K562 (cell line): ENCODE results near the gene TNC. TPM values are rescaled to one million over a fixed set of nuclear protein-coding genes. Genes with fewer than 3 reads are reported as not detected.

Source experiments
- ATAC-seq: fragments of 200-7000 bp; cut with Tn5 transposase; 3 replicates; pipeline ENCODE4 v1.9.1; 2020; ENCODE audit warnings: moderate library complexity
- BruUV-seq: library from RNA; stranded (reverse); fragments of 400-500 nt; replicated peaks from 2 replicates; lab custom pipeline; 2021; lab: Mats Ljungman, UMichigan
- CTCF ChIA-PET: fragments of 300-600 bp; formaldehyde crosslinking; extraction: SDS; loops from one replicate; lab custom pipeline; 2021; ENCODE audit warnings: low intra/inter-chr PET ratio; lab: Yijun Ruan, JAX
- POLR2A ChIA-PET: fragments of 300-600, 350-650 bp; sonication (Branson Sonifier 250); formaldehyde crosslinking; extraction: SDS; loops from one replicate; lab custom pipeline; 2021; ENCODE audit warnings: antibody characterized with exemption, inconsistent platforms; lab: Yijun Ruan, JAX
- DNase-seq, 4 experiments: peaks; one replicate each; pipeline versions ENCODE4 v3.0.0 to v3.0.0-alpha.2; 2011 to 2018; ENCODE audit warnings: low spot score in 3 of 4, mixed read lengths in 3 of 4; ENCODE audit errors: extremely low read depth in 1 of 4
- FAIRE-seq: peaks from 2 replicates; lab custom pipeline; 2011; peaks lifted over from hg19 to GRCh38; lab: Jason Lieb, UNC
- H2AFZ ChIP-seq: 2 replicates; pipeline ENCODE4 v1.6.0; 2011; ENCODE audit warnings: low read depth, low read length, control low read depth, inconsistent platforms
- H3K27ac ChIP-seq: fragments of 200-600 bp; 3 replicates; pipeline ENCODE4 v1.8.0; 2011; ENCODE audit warnings: low read depth, mild to moderate bottlenecking, control low read depth, inconsistent platforms, low read length, moderate library complexity, mixed read lengths; ENCODE audit errors: extremely low read depth
- H3K27me3 ChIP-seq, 2 experiments: fragments of 300-600 bp in 1 of 2; 2 replicates in 1 of 2; 3 replicates in 1 of 2; pipeline versions ENCODE4 v1.6.0 to v1.8.0; 2011; ENCODE audit warnings: inconsistent platforms in 2 of 2, low read length in 2 of 2, mild to moderate bottlenecking in 1 of 2, mixed read lengths in 1 of 2, moderate library complexity in 1 of 2; ENCODE audit not compliant: control insufficient read depth in 2 of 2, insufficient read depth in 2 of 2
- H3K36me3 ChIP-seq: fragments of 300-600 bp; 3 replicates; pipeline ENCODE4 v1.8.0; 2011; ENCODE audit warnings: mild to moderate bottlenecking, low read length, inconsistent platforms; ENCODE audit not compliant: control insufficient read depth, insufficient read depth
- H3K4me1 ChIP-seq, 2 experiments: fragments of 200-600 bp in 1 of 2; replicated peaks in 1 of 2; 2 replicates in 1 of 2; 3 replicates in 1 of 2; pipeline versions ENCODE4 v1.5.1 to v1.8.0; 2011; ENCODE audit warnings: inconsistent platforms in 2 of 2, low read length in 2 of 2, mild to moderate bottlenecking in 1 of 2, mixed read lengths in 1 of 2, moderate library complexity in 1 of 2; ENCODE audit not compliant: control insufficient read depth in 2 of 2, insufficient read depth in 2 of 2
- H3K4me2 ChIP-seq: 2 replicates; pipeline ENCODE4 v1.6.1; 2011; ENCODE audit warnings: low read length, control low read depth, inconsistent platforms, mixed read lengths; ENCODE audit not compliant: insufficient read depth
- H3K4me3 ChIP-seq: fragments of 200-600 bp; sonication (generic), shearing (Covaris generic); 2 replicates; pipeline ENCODE4 v1.5.1; 2016; ENCODE audit warnings: control low read depth, inconsistent platforms
- H3K79me2 ChIP-seq: fragments of 200-600 bp; 3 replicates; pipeline ENCODE4 v1.8.0; 2011; ENCODE audit warnings: low read length, inconsistent platforms; ENCODE audit not compliant: control insufficient read depth, insufficient read depth
- H3K9ac ChIP-seq, 2 experiments: 2 replicates each; pipeline versions ENCODE4 v1.6.0 to v1.6.1; 2011; ENCODE audit warnings: low read depth in 2 of 2, low read length in 2 of 2, control low read depth in 1 of 2, inconsistent platforms in 1 of 2, mild to moderate bottlenecking in 1 of 2, mixed read lengths in 1 of 2; ENCODE audit not compliant: insufficient read depth in 1 of 2
- H3K9me1 ChIP-seq: one replicate; pipeline ENCODE4 v1.6.0; 2011; ENCODE audit warnings: inconsistent platforms, mild to moderate bottlenecking, low read length, moderate library complexity; ENCODE audit not compliant: control insufficient read depth, insufficient read depth
- H3K9me3 ChIP-seq: replicated peaks from 2 replicates; pipeline ENCODE4 v1.5.1; 2011; ENCODE audit warnings: low read depth, low read length, inconsistent platforms; ENCODE audit not compliant: control insufficient read depth, insufficient read depth
- H4K20me1 ChIP-seq: replicated peaks from 2 replicates; pipeline ENCODE4 v1.6.1; 2011; ENCODE audit warnings: low read length, inconsistent platforms, mixed read lengths; ENCODE audit not compliant: control insufficient read depth, insufficient read depth
- ATF3 ChIP-seq, 2 experiments: fragments of 450-650 bp in 1 of 2; sonication (generic) in 1 of 2; formaldehyde crosslinking in 1 of 2; IDR thresholded peaks in 1 of 2; conservative IDR thresholded peaks in 1 of 2; 2 replicates each; pipeline versions ENCODE4 v1.6.1 to v1.8.1; 2016 to 2023; ENCODE audit warnings: mild to moderate bottlenecking in 2 of 2, moderate library complexity in 2 of 2, inconsistent platforms in 1 of 2, missing genetic modification reagents in 1 of 2
- COPS2 ChIP-seq: fragments of 450-650 bp; conservative IDR thresholded peaks from 2 replicates; pipeline ENCODE4 v1.6.1; 2016; ENCODE audit warnings: mild to moderate bottlenecking, moderate library complexity
- DACH1 ChIP-seq: fragments of 450-650 bp; IDR thresholded peaks from 2 replicates; pipeline ENCODE4 v1.6.1; 2018; ENCODE audit not compliant: partially characterized antibody
- GATAD2B ChIP-seq: fragments of 450-650 bp; IDR thresholded peaks from 2 replicates; pipeline ENCODE4 v1.6.1; 2017; ENCODE audit warnings: mild to moderate bottlenecking, borderline replicate concordance
- HLTF ChIP-seq: fragments of 450-650 bp; IDR thresholded peaks from 2 replicates; pipeline ENCODE4 v1.6.1; 2016
- KLF6 ChIP-seq: fragments of 250-450 bp; sonication (Bioruptor Pico); IDR thresholded peaks from 2 replicates; pipeline ENCODE4 v1.4.0; 2020; ENCODE audit warnings: mild to moderate bottlenecking, moderate library complexity, borderline replicate concordance
- MXI1 ChIP-seq: IDR thresholded peaks from 2 replicates; pipeline ENCODE4 v1.6.1; 2011; ENCODE audit warnings: low read depth, mild to moderate bottlenecking, improper control_type of control experiment, low read length
- NR2C1 ChIP-seq, 2 experiments: fragments of 450-650 bp; IDR thresholded peaks; 2 replicates each; pipeline ENCODE4 v1.6.1; 2017; ENCODE audit warnings: mild to moderate bottlenecking in 2 of 2, antibody characterized with exemption in 1 of 2, inconsistent platforms in 1 of 2, missing compliant biosample characterization in 1 of 2, missing genetic modification characterization in 1 of 2
- PTTG1 ChIP-seq: fragments of 450-650 bp; IDR thresholded peaks from 2 replicates; pipeline ENCODE4 v1.6.1; 2016; ENCODE audit warnings: low read depth, mild to moderate bottlenecking, missing genetic modification characterization, missing compliant biosample characterization
- SNRNP70 ChIP-seq: fragments of 200-400 bp; formaldehyde crosslinking; optimal IDR thresholded peaks from 2 replicates; pipeline ENCODE3; 2017; ENCODE audit warnings: low read depth, low read length
- TRIM24 ChIP-seq, 2 experiments: fragments of 450-650 bp; IDR thresholded peaks; 2 replicates each; pipeline ENCODE4 v1.6.1; 2016
- U2AF2 ChIP-seq: fragments of 200-400 bp; formaldehyde crosslinking; optimal IDR thresholded peaks from 2 replicates; pipeline ENCODE3; 2017; ENCODE audit warnings: low read depth, mild to moderate bottlenecking, low read length
- ZFP1 ChIP-seq: fragments of 450-650 bp; formaldehyde crosslinking; IDR thresholded peaks from 2 replicates; pipeline ENCODE4 v1.4.0; 2020; ENCODE audit warnings: mild to moderate bottlenecking, mixed read lengths
- ZNF311 ChIP-seq: fragments of 250-450 bp; sonication (Bioruptor Pico); IDR thresholded peaks from 2 replicates; pipeline ENCODE4 v1.4.0; 2020; ENCODE audit warnings: mild to moderate bottlenecking, moderate library complexity
- ZNF445 ChIP-seq: fragments of 250-450 bp; sonication (Bioruptor Pico); IDR thresholded peaks from 2 replicates; pipeline ENCODE4 v1.4.0; 2020; ENCODE audit warnings: low read depth, mild to moderate bottlenecking, moderate library complexity
- ZNF699 ChIP-seq: fragments of 250-450 bp; sonication (Bioruptor Pico); IDR thresholded peaks from 2 replicates; pipeline ENCODE4 v1.8.0; 2021; ENCODE audit warnings: mild to moderate bottlenecking, moderate library complexity; ENCODE audit not compliant: insufficient replicate concordance
- ZNF77 ChIP-seq: fragments of 250-450 bp; sonication (Bioruptor Pico); IDR thresholded peaks from 2 replicates; pipeline ENCODE4 v1.5.0; 2020
- WGBS: fragments of 100-300 bp; shearing (Covaris generic); methylation state at CpG from one replicate; pipeline ENCODE4 v1.1.6; 2016; ENCODE audit warnings: low coverage, mixed read lengths; ENCODE audit not compliant: insufficient coverage; ENCODE audit errors: missing lambda C conversion rate; 5-methylcytosine and 5-hydroxymethylcytosine counted together
- in situ Hi-C: fragments of 300-500 bp; cut with MboI; formaldehyde crosslinking; loops from 4 replicates; pipeline ENCODE4 v1.15.0; 2018; ENCODE audit warnings: inconsistent platforms, mixed read lengths
- intact Hi-C: fragments of 100-400 bp; cut with micrococcal nuclease; formaldehyde crosslinking; loops from 2 replicates; pipeline ENCODE4 v1.14.2; 2022
- polyA plus RNA-seq, 8 experiments: library from polyadenylated mRNA; depleted of rRNA in 4 of 8; stranded (reverse) in 5 of 8; unstranded in 3 of 8; fragments of >200 nt; fragmentation: Nextera tagmentation in 2 of 8; fragmentation: Illumina TruSeq in 1 of 8; extraction: Ambion mirVana in 2 of 8; extraction: Trizol in 1 of 8; gene quantifications; 2 replicates each; pipeline versions ENCODE4 v1.2.1 to v1.2.3, GENCODE V29; 2011 to 2014; ENCODE audit warnings: inconsistent platforms in 1 of 8, missing spikeins in 1 of 8
- total RNA-seq, 7 experiments: library from RNA; depleted of rRNA in 6 of 7; stranded (reverse); fragments of >200 nt in 6 of 7; fragmentation: Illumina TruSeq in 2 of 7; extraction: Trizol in 2 of 7; gene quantifications; 2 replicates each; pipeline versions ENCODE4 v1.2.1 to v1.2.3, GENCODE V29; 2011 to 2021; ENCODE audit warnings: low replicate concordance in 1 of 7

Gene TNC
- total and polyA plus RNA-seq, 9 of the 15 experiments (the other 6 are each of a cell fraction or from before 2014, with no cell fraction given) = under 0.01 to 0.29 TPM; not detected in 7

GRCh38 chr9:115142090-115142489, 24.1 kb upstream of the TNC start:
- ChIA-PET POLR2A (no interaction called here), CTCF (no interaction called here)
- BruUV-seq = no TSS peak
- no peaks in the 10 kb centered on the region for H3K36me3 ChIP-seq
- no peaks in the 10 kb centered on the region for H4K20me1 ChIP-seq
- H3K9ac ChIP-seq = no peak overlapping the region
- no peak overlapping the region for H3K4me2 ChIP-seq
- H3K79me2 ChIP-seq = no peaks in the 10 kb centered on the region
- FAIRE-seq = no peak
- H3K27me3 ChIP-seq = no peaks in the 10 kb centered on the region
- DNase-seq = no peak
- TF ChIP-seq ZFP1 (CRISPR knock-in tag) (no peak), HLTF (no peak), ZNF77 (CRISPR knock-in tag) (no peak)
- TF ChIP-seq, all 486 proteins: peak for 0
- Histone ChIP-seq H3K9me1 (no peaks in the 10 kb centered on the region), H3K4me3 (no peak overlapping the region), H3K4me1 (no peaks in the 10 kb centered on the region), H2AFZ (no peak overlapping the region), H3K27ac (no peak overlapping the region), H3K9me3 (no peaks in the 10 kb centered on the region)
- in situ Hi-C loops = no loop called here
- intact Hi-C loops = no loop called here
- no peak for ATAC-seq

- no TSS peak for BruUV-seq
- H3K27me3 ChIP-seq = no peaks in the 10 kb centered on the region
- no peaks in the 10 kb centered on the region for H3K9me3 ChIP-seq
- no peak overlapping the region for H2AFZ ChIP-seq
- FAIRE-seq (no peak), DNase-seq (no peak), ATAC-seq (no peak)
- ChIA-PET POLR2A (no interaction called here), CTCF (no interaction called here)
- no peak overlapping the region for H3K27ac ChIP-seq
- no peak overlapping the region for H3K4me2 ChIP-seq
- no peaks in the 10 kb centered on the region for H3K79me2 ChIP-seq
- H3K9me1 ChIP-seq = no peaks in the 10 kb centered on the region
- TF ChIP-seq TRIM24 (IDR thresholded peaks at IDR 0.05) (no peak), U2AF2 (no peak), MXI1 (no peak), KLF6 (CRISPR knock-in tag) (no peak), COPS2 (no peak), SNRNP70 (no peak), ZNF445 (CRISPR knock-in tag) (no peak), DACH1 (no peak), ZNF311 (no peak), GATAD2B (no peak), NR2C1 (IDR thresholded peaks at IDR 0.05) (no peak), NR2C1 (tag; IDR thresholded peaks at IDR 0.05) (no peak), PTTG1 (tag) (no peak), ZNF699 (CRISPR knock-in tag) (no peak), ATF3 (IDR thresholded peaks at IDR 0.05) (no peak), ATF3 (CRISPR knock-in tag; conservative IDR thresholded peaks at IDR 0.05) (no peak)
- 0% methylated on average over 3 of the region's 3 CpGs for WGBS
- H3K4me1 ChIP-seq = no peaks in the 10 kb centered on the region
- no peak overlapping the region for H3K4me3 ChIP-seq
- in situ Hi-C loops (no loop called here), intact Hi-C loops (no loop called here)
- no peaks in the 10 kb centered on the region for H3K36me3 ChIP-seq
- H3K9ac ChIP-seq = no peak overlapping the region
- no peaks in the 10 kb centered on the region for H4K20me1 ChIP-seq
These were observed 23.7 kb upstream of the TNC start for GRCh38 chr9:115141612-115142011.
